ENCODE data around the gene KRT4.
"Not testable (repeated sequence)": the region's sequence is repeated elsewhere in the genome, so short reads cannot be mapped to it uniquely, and the experiment has no call there.

Gene KRT4

GRCh38 chr12:52813885-52814709, at the start of gene KRT4:
KRT4 (minus strand) TSS chr12:52814116; CDS start chr12:52814058, 58 bp downstream.
- DNase-seq (ENCODE audit: low read depth), result no peak

GRCh38 chr12:52862023-52862422, 48.1 kb upstream of the KRT4 start:
- DNase-seq (ENCODE audit: low read depth), result no peak

GRCh38 chr12:52861511-52861910, 47.6 kb upstream of the KRT4 start:
- DNase-seq (ENCODE audit: low read depth), result no peak

- DNase-seq (ENCODE audit: low read depth), result no peak
These were observed 46.3 kb upstream of the KRT4 start for GRCh38 chr12:52860102-52860823.

- DNase-seq (ENCODE audit: low read depth), result no peak
These were observed 43.6 kb upstream of the KRT4 start for GRCh38 chr12:52857500-52857899.

- DNase-seq (ENCODE audit: low read depth), result no peak
These were observed 42.9 kb upstream of the KRT4 start for GRCh38 chr12:52856787-52857186.

- not testable (repeated sequence) for DNase-seq (ENCODE audit: low read depth)
These were observed 42.2 kb upstream of the KRT4 start for GRCh38 chr12:52856077-52856476.

GRCh38 chr12:52851787-52852186, 37.9 kb upstream of the KRT4 start:
- no peak for DNase-seq (ENCODE audit: low read depth)

GRCh38 chr12:52850681-52851080, 36.8 kb upstream of the KRT4 start:
- DNase-seq (ENCODE audit: low read depth), result no peak

- DNase-seq (ENCODE audit: low read depth), result no peak
These were observed 35.6 kb upstream of the KRT4 start for GRCh38 chr12:52849511-52849910.

- no peak for DNase-seq (ENCODE audit: low read depth)
These were observed 34.8 kb upstream of the KRT4 start, which contains the start of gene KRT78 for GRCh38 chr12:52848661-52849255. KRT78 (minus strand) TSS chr12:52848994; CDS start chr12:52848930, 64 bp downstream.

GRCh38 chr12:52847335-52848102, 33.6 kb upstream of the KRT4 start:
- no peak for DNase-seq (ENCODE audit: low read depth)

- DNase-seq (ENCODE audit: low read depth), result no peak
These were observed 32.5 kb upstream of the KRT4 start for GRCh38 chr12:52846356-52846970.

- no peak for DNase-seq (ENCODE audit: low read depth)
These were observed 32.0 kb upstream of the KRT4 start for GRCh38 chr12:52845946-52846345.

- DNase-seq (ENCODE audit: low read depth), result no peak
These were observed 30.5 kb upstream of the KRT4 start for GRCh38 chr12:52844386-52844785.

GRCh38 chr12:52839436-52840105, 25.7 kb upstream of the KRT4 start:
- DNase-seq (ENCODE audit: low read depth), result no peak

GRCh38 chr12:52838609-52839435, 24.9 kb upstream of the KRT4 start:
- DNase-seq (ENCODE audit: low read depth), result no peak

GRCh38 chr12:52837781-52838608, 24.1 kb upstream of the KRT4 start:
- no peak for DNase-seq (ENCODE audit: low read depth)

- DNase-seq (ENCODE audit: low read depth), result no peak
These were observed 23.5 kb upstream of the KRT4 start for GRCh38 chr12:52837413-52837741.

All from stimulated activated CD8-positive, alpha-beta memory T cell treated with anti-CD3 and anti-CD28 coated beads, Interleukin-12 subunit alpha, Interleukin-12 subunit beta, amount 100 ng/mL, for 4 hours (primary cell).